ENCODE results near the gene NBEAL1.
"Not testable (repeated sequence)": the region's sequence is repeated elsewhere in the genome, so short reads cannot be mapped to it uniquely, and the experiment has no call there.

Gene NBEAL1

GRCh38 chr2:202982779-202983491 is 31.7 kb upstream of the NBEAL1 start:
- no CpG with 5 or more reads among the region's 3 CpGs for WGBS (ENCODE audit: extremely low coverage, insufficient coverage, insufficient read length)
- Histone ChIP-seq H2BK120ac (ENCODE audit: insufficient read depth, low read length, poor library complexity) (no peak overlapping the region), H3K9ac (ENCODE audit: low read length) (no peak overlapping the region), H4K8ac (ENCODE audit: low read depth, low read length) (no peak overlapping the region), H3K4me1 (ENCODE audit: control insufficient read depth in 1 of 2, insufficient read depth in 2 of 2, low read length in 2 of 2) (no peaks in the 10 kb centered on the region), H3K23ac (ENCODE audit: low read length) (no peak overlapping the region), H3K79me2 (ENCODE audit: control insufficient read depth, insufficient read depth, low read length, poor library complexity) (no peaks in the 10 kb centered on the region), H3K4ac (ENCODE audit: low read depth, low read length) (no peak overlapping the region), H2AFZ (ENCODE audit: insufficient read depth, low read length, poor library complexity) (no peak overlapping the region), H3K4me2 (ENCODE audit: low read length) (no peak overlapping the region), H3K4me3 (ENCODE audit: low read depth, low read length) (no peak overlapping the region), H3K79me1 (ENCODE audit: low read length) (no peaks in the 10 kb centered on the region), H2BK5ac (ENCODE audit: low read depth, low read length, poor library complexity) (no peak overlapping the region), H2BK12ac (ENCODE audit: low read length) (no peak overlapping the region), H3K36me3 (ENCODE audit: control insufficient read depth in 1 of 2, insufficient read depth in 2 of 2, low read length in 2 of 2) (no peaks in the 10 kb centered on the region), H4K91ac (ENCODE audit: low read depth, low read length) (no peak overlapping the region), H3K27me3 (ENCODE audit: insufficient read depth, low read length) (no peaks in the 10 kb centered on the region), H4K12ac (ENCODE audit: low read depth, low read length) (no peak overlapping the region), H3K14ac (ENCODE audit: low read length) (no peak overlapping the region), H3K9me3 (ENCODE audit: insufficient read depth, low read depth, low read length) (peaks cover 2% of the 10 kb centered on the region), H3K18ac (ENCODE audit: low read length) (no peak overlapping the region), H3K27ac (ENCODE audit: low read depth, low read length) (no peak overlapping the region), H2AK5ac (ENCODE audit: low read length) (no peak overlapping the region)
- no peak for DNase-seq

GRCh38 chr2:202989749-202990148 is 24.9 kb upstream of the NBEAL1 start:
- H2BK12ac ChIP-seq (ENCODE audit: low read length), result no peak overlapping the region
- no peaks in the 10 kb centered on the region for H3K79me2 ChIP-seq (ENCODE audit: control insufficient read depth, insufficient read depth, low read length, poor library complexity)
- no peak overlapping the region for H3K18ac ChIP-seq (ENCODE audit: low read length)
- H3K4me1 ChIP-seq (ENCODE audit: control insufficient read depth in 1 of 2, insufficient read depth in 2 of 2, low read length in 2 of 2), result no peaks in the 10 kb centered on the region
- H3K79me1 ChIP-seq (ENCODE audit: low read length), result no peaks in the 10 kb centered on the region
- H3K36me3 ChIP-seq (ENCODE audit: control insufficient read depth in 1 of 2, insufficient read depth in 2 of 2, low read length in 2 of 2), result no peaks in the 10 kb centered on the region
- no peak overlapping the region for H2BK120ac ChIP-seq (ENCODE audit: insufficient read depth, low read length, poor library complexity)
- no peak overlapping the region for H4K8ac ChIP-seq (ENCODE audit: low read depth, low read length)
- no peak overlapping the region for H3K9ac ChIP-seq (ENCODE audit: low read length)
- H3K27me3 ChIP-seq (ENCODE audit: insufficient read depth, low read length), result no peaks in the 10 kb centered on the region
- no peak overlapping the region for H3K4me3 ChIP-seq (ENCODE audit: low read depth, low read length)
- no peak overlapping the region for H3K23ac ChIP-seq (ENCODE audit: low read length)
- no peak overlapping the region for H3K4me2 ChIP-seq (ENCODE audit: low read length)
- H2BK5ac ChIP-seq (ENCODE audit: low read depth, low read length, poor library complexity), result no peak overlapping the region
- H2AFZ ChIP-seq (ENCODE audit: insufficient read depth, low read length, poor library complexity), result no peak overlapping the region
- H3K14ac ChIP-seq (ENCODE audit: low read length), result no peak overlapping the region
- DNase-seq, result no peak
- H2AK5ac ChIP-seq (ENCODE audit: low read length), result no peak overlapping the region
- no peak overlapping the region for H3K27ac ChIP-seq (ENCODE audit: low read depth, low read length)
- WGBS (ENCODE audit: extremely low coverage, insufficient coverage, insufficient read length), result no CpG with 5 or more reads among the region's 1 CpG
- no peak overlapping the region for H4K91ac ChIP-seq (ENCODE audit: low read depth, low read length)
- no peak overlapping the region for H4K12ac ChIP-seq (ENCODE audit: low read depth, low read length)
- no peak overlapping the region for H3K4ac ChIP-seq (ENCODE audit: low read depth, low read length)
- peaks cover 2% of the 10 kb centered on the region for H3K9me3 ChIP-seq (ENCODE audit: insufficient read depth, low read depth, low read length)

GRCh38 chr2:202990501-202990900 is 24.2 kb upstream of the NBEAL1 start:
- no peak overlapping the region for H2AK5ac ChIP-seq (ENCODE audit: low read length)
- H3K4ac ChIP-seq (ENCODE audit: low read depth, low read length), result no peak overlapping the region
- H3K79me1 ChIP-seq (ENCODE audit: low read length), result no peaks in the 10 kb centered on the region
- no peak overlapping the region for H4K91ac ChIP-seq (ENCODE audit: low read depth, low read length)
- no peaks in the 10 kb centered on the region for H3K79me2 ChIP-seq (ENCODE audit: control insufficient read depth, insufficient read depth, low read length, poor library complexity)
- H3K23ac ChIP-seq (ENCODE audit: low read length), result no peak overlapping the region
- no peaks in the 10 kb centered on the region for H3K27me3 ChIP-seq (ENCODE audit: insufficient read depth, low read length)
- H3K27ac ChIP-seq (ENCODE audit: low read depth, low read length), result no peak overlapping the region
- peaks cover 2% of the 10 kb centered on the region for H3K9me3 ChIP-seq (ENCODE audit: insufficient read depth, low read depth, low read length)
- no peak overlapping the region for H3K9ac ChIP-seq (ENCODE audit: low read length)
- no peak overlapping the region for H4K8ac ChIP-seq (ENCODE audit: low read depth, low read length)
- H2BK120ac ChIP-seq (ENCODE audit: insufficient read depth, low read length, poor library complexity), result no peak overlapping the region
- no peak overlapping the region for H2BK12ac ChIP-seq (ENCODE audit: low read length)
- H3K36me3 ChIP-seq (ENCODE audit: control insufficient read depth in 1 of 2, insufficient read depth in 2 of 2, low read length in 2 of 2), result no peaks in the 10 kb centered on the region
- no peak overlapping the region for H3K4me3 ChIP-seq (ENCODE audit: low read depth, low read length)
- no peak overlapping the region for H3K4me2 ChIP-seq (ENCODE audit: low read length)
- H3K14ac ChIP-seq (ENCODE audit: low read length), result no peak overlapping the region
- no peak overlapping the region for H4K12ac ChIP-seq (ENCODE audit: low read depth, low read length)
- H3K4me1 ChIP-seq (ENCODE audit: control insufficient read depth in 1 of 2, insufficient read depth in 2 of 2, low read length in 2 of 2), result no peaks in the 10 kb centered on the region
- H2BK5ac ChIP-seq (ENCODE audit: low read depth, low read length, poor library complexity), result no peak overlapping the region
- no peak overlapping the region for H2AFZ ChIP-seq (ENCODE audit: insufficient read depth, low read length, poor library complexity)
- H3K18ac ChIP-seq (ENCODE audit: low read length), result no peak overlapping the region
- no CpG with 5 or more reads among the region's 3 CpGs for WGBS (ENCODE audit: extremely low coverage, insufficient coverage, insufficient read length)
- DNase-seq, result no peak

GRCh38 chr2:202997113-202997512 is 17.6 kb upstream of the NBEAL1 start:
- not testable (repeated sequence) for DNase-seq

More at GRCh38 chr2:202997113-202997512, 17.6 kb upstream of the NBEAL1 start:
- not testable (repeated sequence) for H4K8ac ChIP-seq (ENCODE audit: low read depth, low read length); H2BK12ac ChIP-seq (ENCODE audit: low read length); H3K18ac ChIP-seq (ENCODE audit: low read length); H2BK120ac ChIP-seq (ENCODE audit: insufficient read depth, low read length, poor library complexity); H3K14ac ChIP-seq (ENCODE audit: low read length); H3K36me3 ChIP-seq (ENCODE audit: control insufficient read depth in 1 of 2, insufficient read depth in 2 of 2, low read length in 2 of 2); H3K9ac ChIP-seq (ENCODE audit: low read length); H3K4me1 ChIP-seq (ENCODE audit: control insufficient read depth in 1 of 2, insufficient read depth in 2 of 2, low read length in 2 of 2); H4K91ac ChIP-seq (ENCODE audit: low read depth, low read length); H3K79me2 ChIP-seq (ENCODE audit: control insufficient read depth, insufficient read depth, low read length, poor library complexity); H4K12ac ChIP-seq (ENCODE audit: low read depth, low read length); H2AFZ ChIP-seq (ENCODE audit: insufficient read depth, low read length, poor library complexity); H3K9me3 ChIP-seq (ENCODE audit: insufficient read depth, low read depth, low read length); H3K4me3 ChIP-seq (ENCODE audit: low read depth, low read length); H3K79me1 ChIP-seq (ENCODE audit: low read length); H3K4ac ChIP-seq (ENCODE audit: low read depth, low read length); H3K4me2 ChIP-seq (ENCODE audit: low read length); H3K27ac ChIP-seq (ENCODE audit: low read depth, low read length); H3K23ac ChIP-seq (ENCODE audit: low read length); H3K27me3 ChIP-seq (ENCODE audit: insufficient read depth, low read length); H2BK5ac ChIP-seq (ENCODE audit: low read depth, low read length, poor library complexity); H2AK5ac ChIP-seq (ENCODE audit: low read length)
- no CpG with 5 or more reads among the region's 3 CpGs for WGBS (ENCODE audit: extremely low coverage, insufficient coverage, insufficient read length)
